GM08714 (cell line): ENCODE measurements around the gene GSE1.

ENCODE experiments used
- H3K4me3 ChIP-seq: fragments of 200-500 bp; sonication (Bioruptor generic); 2 replicates; pipeline ENCODE4 v1.5.1; 2014; ENCODE audit warnings: mild to moderate bottlenecking, low read length, inconsistent platforms
- ZNF274 ChIP-seq: IDR thresholded peaks from 2 replicates; pipeline ENCODE4 v1.6.1; 2012; ENCODE audit warnings: mild to moderate bottlenecking, low read depth, low read length

The GSE1 gene

DNA sequence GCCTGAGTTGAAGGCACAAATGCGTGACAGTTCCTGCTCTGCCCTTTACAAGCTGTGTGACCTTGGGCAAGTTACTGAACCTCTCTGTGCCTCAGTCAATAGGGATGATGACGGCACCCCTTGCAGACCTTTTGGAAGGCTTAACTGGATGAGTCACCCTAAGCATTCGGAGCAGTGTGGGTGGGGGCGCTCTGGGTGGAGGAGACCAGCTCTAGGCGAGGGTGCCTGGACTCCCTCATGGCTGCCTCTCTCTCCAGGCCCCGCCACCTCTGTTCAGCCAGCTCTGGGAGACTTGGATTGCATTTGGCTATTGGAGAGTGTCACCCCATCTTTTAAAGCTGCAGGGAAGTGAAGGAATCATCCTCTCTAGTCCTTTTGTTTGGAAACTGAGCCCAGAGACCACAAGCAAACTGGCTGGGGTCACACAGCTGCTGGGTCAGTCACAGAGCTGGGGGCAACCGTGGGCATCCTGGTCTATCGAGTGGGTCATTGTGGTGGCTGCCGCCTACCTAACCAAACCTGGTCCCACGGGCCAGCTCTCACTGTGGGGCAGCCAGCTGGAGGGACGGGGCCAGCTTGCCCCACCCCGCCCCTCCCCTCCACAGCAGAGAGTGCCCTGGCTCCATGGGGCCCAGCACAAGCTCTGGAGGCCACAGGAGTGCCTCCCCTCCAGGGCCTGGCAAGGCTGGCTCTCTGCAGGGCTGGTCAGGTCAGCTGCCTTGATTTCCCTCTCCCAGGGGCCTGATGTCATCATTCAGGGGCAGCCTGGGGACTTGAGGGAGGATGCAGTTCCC is 20.2 kb upstream of the GSE1 start:
- no peak for TF ChIP-seq ZNF274
- no peak overlapping the region for H3K4me3 ChIP-seq

DNA sequence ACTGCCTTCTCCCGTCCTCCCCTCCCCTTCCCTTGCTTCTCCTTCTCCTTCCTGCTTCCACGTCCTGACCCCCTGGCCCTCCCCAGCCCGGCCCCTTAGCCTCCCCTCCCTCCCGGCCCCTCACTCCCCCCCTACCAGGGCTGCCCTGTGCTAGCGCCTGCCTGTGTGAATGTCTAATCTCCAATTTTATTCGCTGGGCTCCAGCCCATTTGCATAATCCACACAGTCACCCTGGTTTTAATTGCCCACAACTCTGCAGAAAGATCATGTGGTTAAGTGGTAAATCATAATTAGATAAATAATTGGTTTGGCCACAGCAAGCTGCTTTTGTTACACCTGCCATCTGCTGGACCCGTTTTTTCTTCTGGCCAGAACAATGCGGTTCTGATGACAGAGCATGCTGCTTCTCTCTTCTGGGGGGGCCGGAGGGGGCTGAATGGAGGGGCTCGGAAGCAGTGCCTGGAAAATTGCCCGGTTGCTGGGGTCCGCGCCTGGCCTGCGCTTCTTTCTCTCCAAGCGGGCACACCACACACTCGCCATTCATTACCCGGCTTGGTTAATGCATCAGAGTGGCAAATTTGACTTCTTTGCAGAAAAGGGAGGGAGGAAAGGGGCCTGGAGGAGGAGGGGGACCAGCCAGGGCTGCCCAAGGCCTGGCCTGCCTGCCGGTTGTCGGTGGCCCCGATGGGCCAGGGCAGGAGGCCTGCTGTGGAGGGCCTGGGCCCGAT is 19.5 kb upstream of the GSE1 start:
- no peak overlapping the region for H3K4me3 ChIP-seq
- no peak for TF ChIP-seq ZNF274

DNA sequence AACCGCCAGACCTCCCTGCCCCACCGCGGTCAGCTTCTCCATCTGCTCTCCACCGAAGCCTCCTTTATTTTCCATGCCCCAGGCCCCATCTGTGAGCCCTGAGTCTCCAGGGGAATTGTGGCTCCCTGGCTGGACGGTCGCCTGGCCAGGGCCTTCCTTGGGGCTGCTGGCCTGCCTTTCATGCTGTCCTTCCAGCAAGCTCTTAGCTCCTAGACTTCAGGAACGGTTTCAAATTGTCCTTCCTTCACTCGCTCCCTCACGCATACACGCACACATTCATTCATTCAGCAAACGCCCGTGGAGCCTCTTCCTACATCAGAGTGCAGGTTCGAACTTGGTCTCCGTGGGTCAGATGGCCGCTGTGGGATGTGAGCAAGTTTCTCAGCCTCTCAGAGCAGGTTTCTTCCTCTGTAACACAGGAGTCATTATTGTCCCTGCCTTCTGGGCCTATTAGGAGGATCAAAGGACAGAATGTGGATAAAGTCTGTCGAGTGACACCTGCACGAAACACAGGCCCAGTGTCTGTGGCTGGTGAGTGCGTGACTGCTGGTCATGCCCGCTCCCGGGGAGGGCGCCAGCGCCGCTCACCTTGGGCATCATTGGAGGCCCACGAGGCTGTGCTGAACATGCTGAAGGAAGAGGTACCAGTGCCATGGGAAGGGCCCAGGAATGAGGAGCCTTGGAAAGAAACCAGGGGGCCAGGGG is 18.7 kb upstream of the GSE1 start:
- no peak for TF ChIP-seq ZNF274
- no peak overlapping the region for H3K4me3 ChIP-seq

- H3K4me3 ChIP-seq, result no peak overlapping the region
- TF ChIP-seq ZNF274, result no peak
These were observed 18.0 kb upstream of the GSE1 start for GRCh38 chr16:85594978-85595661.

- H3K4me3 ChIP-seq, result no peak overlapping the region
- TF ChIP-seq ZNF274, result no peak
These were observed 17.2 kb upstream of the GSE1 start for GRCh38 chr16:85595812-85596502.

GRCh38 chr16:85598141-85598540 is 15.0 kb upstream of the GSE1 start:
- no peak for TF ChIP-seq ZNF274
- H3K4me3 ChIP-seq, result no peak overlapping the region

DNA sequence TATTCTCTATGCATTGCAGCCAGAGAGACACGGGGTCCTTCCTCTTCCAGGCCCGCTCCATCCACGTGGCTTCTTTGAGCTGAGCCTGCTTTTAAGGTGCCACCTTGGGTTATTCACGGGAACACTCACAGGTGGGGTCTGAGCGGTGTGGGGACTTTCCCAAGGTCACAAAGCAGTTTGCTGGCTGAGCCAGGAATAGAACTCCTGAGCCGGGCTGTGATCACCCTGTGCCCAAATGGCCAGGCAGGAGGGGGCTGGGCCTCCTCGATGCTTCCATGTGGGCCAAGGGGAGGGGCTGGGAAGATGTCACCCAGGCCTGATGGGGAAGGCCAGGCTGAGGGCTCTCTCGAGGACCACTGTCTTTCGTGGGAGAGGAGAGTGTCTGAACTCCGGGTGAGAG is 13.0 kb upstream of the GSE1 start:
- TF ChIP-seq ZNF274, result no peak
- H3K4me3 ChIP-seq, result no peak overlapping the region

- no peak for TF ChIP-seq ZNF274
- H3K4me3 ChIP-seq, result no peak overlapping the region
These were observed 12.4 kb upstream of the GSE1 start for GRCh38 chr16:85600530-85601271.

DNA sequence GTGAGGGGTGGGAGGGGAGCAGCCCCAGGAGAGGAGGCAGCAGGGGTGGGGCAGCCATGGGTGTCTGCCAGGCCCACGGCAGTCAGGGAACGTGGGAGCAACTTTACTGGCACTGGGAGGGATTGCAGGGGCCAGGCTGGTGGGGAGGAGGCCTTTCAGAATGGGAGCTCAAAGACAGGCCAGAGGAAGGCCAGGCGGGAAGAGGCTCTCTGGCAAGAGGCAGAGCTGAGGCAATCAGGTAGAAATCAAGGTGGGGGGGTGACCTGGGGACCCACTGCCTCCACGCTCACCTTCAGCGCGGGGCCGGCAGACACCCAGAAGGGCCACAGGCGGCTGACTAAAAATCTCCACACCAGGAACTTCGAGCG is 11.9 kb upstream of the GSE1 start:
- no peak for TF ChIP-seq ZNF274
- no peak overlapping the region for H3K4me3 ChIP-seq

GRCh38 chr16:85601730-85602401 is 11.3 kb upstream of the GSE1 start:
- TF ChIP-seq ZNF274, result no peak
- no peak overlapping the region for H3K4me3 ChIP-seq

- no peak for TF ChIP-seq ZNF274
- H3K4me3 ChIP-seq, result no peak overlapping the region
These were observed 10.5 kb upstream of the GSE1 start for GRCh38 chr16:85602402-85603202.
